Choroid plexus epithelial cell (primary cell): ENCODE data around the gene FILIP1L.

Experiments
- DNase-seq: peaks from one replicate; pipeline ENCODE4 v3.0.0-alpha.2; 2010; ENCODE audit warnings: low read depth
- H3K4me3 ChIP-seq: 2 replicates; pipeline ENCODE4 v1.5.1; 2011; ENCODE audit warnings: low read depth, mild to moderate bottlenecking, control low read depth, low read length, moderate library complexity
- CTCF ChIP-seq: conservative IDR thresholded peaks from 2 replicates; pipeline ENCODE4 v1.5.1; 2011; ENCODE audit warnings: low read depth, mild to moderate bottlenecking, control low read depth, inconsistent platforms, low read length, moderate library complexity

Gene FILIP1L

DNA sequence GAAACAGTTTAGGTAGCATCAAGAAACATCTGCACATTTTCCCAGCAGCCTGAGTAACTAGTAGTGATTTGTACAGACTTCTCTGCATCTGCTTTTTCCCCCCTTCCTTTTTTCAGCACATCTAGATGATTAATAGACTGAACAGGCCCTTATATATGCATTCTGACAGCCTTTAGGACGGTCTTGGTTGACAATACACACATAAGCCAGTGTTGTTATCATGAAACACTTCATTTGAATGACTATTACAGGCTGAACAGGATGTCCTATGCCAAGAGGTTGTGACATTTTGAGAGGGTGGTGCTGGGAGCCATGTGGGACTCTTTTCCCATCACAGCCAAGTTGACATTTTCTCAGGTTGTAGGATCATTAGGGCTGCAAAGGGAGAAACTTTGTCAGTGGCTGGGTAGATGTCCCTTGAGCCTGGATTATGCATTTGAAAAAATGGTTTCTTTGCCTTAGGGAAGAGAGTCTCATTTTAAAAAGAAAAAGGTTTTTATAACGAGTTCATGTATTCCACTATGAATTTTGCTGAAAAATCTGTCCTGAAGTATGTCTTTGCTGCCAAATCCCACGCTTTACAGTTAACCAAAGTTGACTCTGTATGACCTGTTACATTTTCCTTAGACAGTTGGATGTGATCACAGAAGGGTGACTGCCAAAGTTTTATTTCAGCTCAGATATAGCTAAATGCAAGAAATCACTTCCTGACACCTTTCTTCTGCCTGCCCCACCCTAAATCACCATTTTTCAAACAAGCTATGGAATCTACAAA lies 73.7 kb downstream of the FILIP1L start:
- no peak for TF ChIP-seq CTCF
- DNase-seq = peak; percentile 89
- no peak overlapping the region for H3K4me3 ChIP-seq

DNA sequence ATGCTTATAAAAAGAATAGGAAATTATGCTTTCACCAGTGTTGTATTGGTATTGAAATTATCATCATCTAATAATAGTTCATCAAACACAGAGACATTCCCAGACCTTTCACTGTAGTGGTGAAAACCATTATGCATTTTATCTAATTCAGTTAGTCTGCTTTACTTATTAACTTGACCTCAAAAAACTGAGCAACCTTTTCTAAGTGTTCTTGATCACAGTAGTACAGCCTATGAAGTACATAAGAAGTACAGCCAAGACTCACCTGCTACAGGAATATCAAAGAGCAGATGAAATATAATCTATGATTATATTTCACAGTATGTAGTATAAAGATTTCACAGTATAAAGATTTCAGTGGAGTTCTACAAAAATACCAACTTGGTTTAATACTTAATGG lies 75.2 kb downstream of the FILIP1L start:
- no peak overlapping the region for H3K4me3 ChIP-seq
- TF ChIP-seq CTCF = no peak
- DNase-seq = no peak

DNA sequence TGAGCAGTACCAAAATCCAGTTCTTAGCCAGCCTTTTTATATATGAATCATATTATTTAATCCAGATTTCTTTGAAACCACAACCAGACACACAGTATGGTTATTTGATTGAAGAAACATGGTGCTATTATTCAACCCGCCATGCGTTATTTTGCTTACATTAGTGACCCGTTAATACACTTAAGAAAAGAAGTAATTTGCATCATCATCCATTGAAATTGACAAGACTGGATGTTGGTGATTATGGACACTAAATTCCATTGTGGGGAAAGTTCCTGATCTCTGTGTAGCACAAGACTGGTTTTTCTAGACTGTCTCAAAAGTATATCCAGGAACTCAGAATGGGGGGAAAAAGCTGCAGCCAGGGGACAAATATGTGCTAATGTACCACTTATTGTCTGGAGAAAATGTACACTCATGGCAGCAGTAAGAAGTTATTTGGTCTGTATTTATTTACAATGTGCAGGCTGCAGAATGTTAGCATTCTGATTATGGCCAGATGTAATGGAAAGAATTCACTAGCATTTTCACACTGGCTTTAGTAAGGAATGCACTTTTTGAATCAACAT lies 80.3 kb downstream of the FILIP1L start:
- H3K4me3 ChIP-seq = no peak overlapping the region
- TF ChIP-seq CTCF = no peak
- peak; percentile 80 for DNase-seq

- no peak overlapping the region for H3K4me3 ChIP-seq
- DNase-seq = peak; percentile 96
- no peak for TF ChIP-seq CTCF
These were observed 81.1 kb downstream of the FILIP1L start for GRCh38 chr3:100033184-100033583.

DNA sequence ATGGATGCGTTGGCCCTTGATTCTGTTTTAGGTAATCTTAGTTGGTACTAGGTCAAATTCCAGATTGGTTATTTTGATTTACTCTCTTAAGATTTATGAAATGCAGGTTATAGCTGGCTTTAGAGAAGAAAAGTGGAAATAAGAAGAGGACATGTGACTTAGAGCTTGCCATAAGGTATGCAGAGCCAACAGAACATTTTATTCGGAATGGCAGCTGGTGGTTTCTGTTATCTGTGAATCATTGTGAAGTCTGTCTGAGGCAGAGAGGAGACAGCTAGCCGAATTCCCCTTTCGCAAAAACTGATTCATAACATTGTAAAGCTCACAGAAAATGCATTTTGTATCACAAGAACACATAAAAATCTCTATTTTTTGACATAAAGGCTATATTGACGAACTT lies 82.1 kb downstream of the FILIP1L start:
- peak; percentile 97 for DNase-seq
- no peak for TF ChIP-seq CTCF
- no peak overlapping the region for H3K4me3 ChIP-seq

DNA sequence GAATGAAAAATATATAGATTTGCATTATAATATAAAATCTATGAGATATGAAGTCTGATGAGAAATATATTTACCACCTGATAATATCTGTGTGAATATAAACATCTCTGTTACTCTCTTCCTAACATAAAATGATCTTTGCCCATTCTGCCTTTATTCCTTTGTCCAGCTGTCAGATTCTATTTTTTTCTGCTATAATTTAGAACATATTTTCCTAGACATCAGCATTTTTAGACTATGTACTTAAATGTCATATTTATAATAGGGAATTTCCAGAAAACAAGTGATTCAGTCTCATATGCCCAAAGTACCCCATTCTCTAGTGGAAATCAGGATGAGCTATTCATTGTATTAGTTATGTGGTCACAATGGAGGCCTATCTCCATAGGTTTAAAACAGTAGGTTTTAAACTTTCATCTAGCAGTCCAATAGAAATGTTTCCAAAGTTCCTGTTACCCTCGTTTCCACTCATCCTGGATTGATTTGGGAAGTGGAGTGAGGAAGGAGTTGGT lies 83.3 kb downstream of the FILIP1L start:
- TF ChIP-seq CTCF = no peak
- DNase-seq = no peak
- no peak overlapping the region for H3K4me3 ChIP-seq

DNA sequence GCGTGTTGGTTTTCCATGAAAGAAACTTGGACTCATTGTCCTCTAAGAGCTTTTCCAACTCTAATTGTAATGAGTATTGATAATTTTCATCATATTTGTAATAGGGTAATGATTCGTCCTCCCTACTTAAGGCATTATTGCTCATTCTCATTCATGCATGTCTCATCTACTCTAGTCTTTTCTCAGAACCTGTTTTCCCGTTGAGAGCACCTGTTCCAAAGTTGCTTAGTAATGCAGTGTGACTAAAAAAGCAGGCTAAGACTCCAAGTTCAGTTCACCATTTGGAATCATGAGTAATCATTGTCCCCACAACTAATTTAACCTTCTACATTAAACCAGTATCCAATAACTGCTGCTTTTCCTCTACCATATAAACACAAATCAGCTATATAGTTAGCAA lies 84.0 kb downstream of the FILIP1L start:
- DNase-seq = no peak

More for the DNA sequence above, 84.0 kb downstream of the FILIP1L start:
- TF ChIP-seq CTCF = no peak
- H3K4me3 ChIP-seq = no peak overlapping the region
